HCT116 (cell line): Measurements from ENCODE around the gene ERC1.

ENCODE experiments used
- CTCF ChIP-seq, 3 experiments: fragments of 200-600 bp in 1 of 3; sonication (generic) in 1 of 3; IDR thresholded peaks in 2 of 3; conservative IDR thresholded peaks in 1 of 3; 2 replicates each; pipeline ENCODE4 v1.5.1; 2012 to 2017; ENCODE audit warnings: low read depth in 2 of 3, low read length in 2 of 3, antibody characterized with exemption in 1 of 3, borderline replicate concordance in 1 of 3, control low read depth in 1 of 3, mild to moderate bottlenecking in 1 of 3, mixed read lengths in 1 of 3, mixed run types in 1 of 3, moderate library complexity in 1 of 3; ENCODE audit not compliant: insufficient read depth in 1 of 3
- EZH2 ChIP-seq: fragments of 200-600 bp; sonication (generic); IDR thresholded peaks from 2 replicates; pipeline ENCODE4 v1.6.1; 2017; ENCODE audit warnings: antibody characterized with exemption, mixed run types
- FOSL1 ChIP-seq: IDR thresholded peaks from 2 replicates; pipeline ENCODE4 v1.6.1; 2012; ENCODE audit warnings: low read depth
- JUND ChIP-seq: IDR thresholded peaks from 2 replicates; pipeline ENCODE4 v1.6.1; 2012
- POLR2A ChIP-seq: IDR thresholded peaks from 2 replicates; pipeline ENCODE4 v1.7.0; 2011; ENCODE audit warnings: borderline replicate concordance; ENCODE audit not compliant: insufficient read depth, insufficient read length; ENCODE audit errors: extremely low read depth
- REST ChIP-seq: IDR thresholded peaks from 2 replicates; pipeline ENCODE4 v1.6.1; 2012; ENCODE audit warnings: low read depth
- SIN3A ChIP-seq: IDR thresholded peaks from 2 replicates; pipeline ENCODE4 v1.6.1; 2012; ENCODE audit warnings: low read depth
- TCF7L2 ChIP-seq: IDR thresholded peaks from 2 replicates; pipeline ENCODE4 v1.7.0; 2011; ENCODE audit warnings: borderline replicate concordance, inconsistent platforms; ENCODE audit not compliant: insufficient read depth, insufficient read length; ENCODE audit errors: extremely low read depth
- YY1 ChIP-seq: IDR thresholded peaks from 2 replicates; pipeline ENCODE4 v1.6.1; 2011; ENCODE audit warnings: low read length, low read depth, moderate library complexity, mild to moderate bottlenecking; ENCODE audit not compliant: insufficient replicate concordance; ENCODE audit errors: extremely low read depth

DNA sequence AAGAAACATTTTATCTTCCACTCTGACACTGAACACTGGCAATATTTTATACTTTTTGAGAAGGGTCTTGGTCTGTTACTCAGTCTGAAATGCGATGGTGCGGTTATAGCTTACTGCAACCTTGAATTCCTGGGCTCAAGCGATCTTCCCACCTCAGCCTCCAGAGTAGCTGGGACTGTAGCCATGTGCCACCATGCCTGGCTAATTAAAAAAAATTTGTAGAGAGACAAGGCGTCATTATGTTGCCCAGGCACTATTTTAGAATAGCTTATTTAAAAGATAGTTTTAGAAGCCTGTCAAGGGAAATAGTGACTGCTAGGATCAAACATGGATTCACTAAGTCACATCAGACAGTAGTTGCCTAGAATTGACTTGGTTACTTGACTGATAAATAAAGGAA is 5.9 kb downstream of the ERC1 start:
- TF ChIP-seq YY1 (no peak), CTCF (IDR thresholded peaks at IDR 0.05 in 2 of 3, conservative IDR thresholded peaks at IDR 0.05 in 1 of 3; ENCODE audit: borderline replicate concordance in 1 of 3, insufficient read depth in 1 of 3, low read depth in 2 of 3, low read length in 2 of 3) (no peak), SIN3A (no peak), REST (no peak), POLR2A (no peak), JUND (no peak), EZH2 (no peak), FOSL1 (no peak), TCF7L2 (no peak)
